Stimulated activated CD4-positive, alpha-beta T cell treated with anti-CD3 and anti-CD28 coated beads, Interleukin-1b, Interleukin-23, amount 100 ng/mL, for 48 hours (primary cell): ENCODE data around the gene LRRC37A2.
"Not testable (repeated sequence)": the region's sequence is repeated elsewhere in the genome, so short reads cannot be mapped to it uniquely, and the experiment has no call there.

Experiments used
- DNase-seq: peaks from one replicate; pipeline ENCODE4 v3.0.0-alpha.2; 2020

The LRRC37A2 gene

DNA sequence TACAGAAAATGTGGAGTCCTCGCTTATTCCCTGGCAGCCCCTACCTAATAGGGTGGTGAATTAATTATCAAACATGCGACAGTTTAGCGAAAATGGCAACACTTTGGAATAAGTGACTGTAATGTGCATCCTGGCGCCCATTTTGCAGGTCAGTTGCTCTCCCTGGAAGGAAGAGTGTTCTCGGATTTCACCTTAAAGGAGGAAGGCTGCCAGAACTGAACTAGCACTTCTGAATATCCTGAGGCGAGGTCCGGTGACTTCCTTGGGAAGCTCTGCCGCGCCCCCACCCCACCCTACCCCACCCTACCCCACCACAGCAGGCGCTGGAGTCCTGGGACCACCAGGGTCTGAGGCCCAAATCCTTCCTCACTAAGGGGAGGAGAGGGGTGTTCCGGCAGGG lies at the start of gene LRRC37A2:
LRRC37A2 (plus strand) TSS at position 301 of the 400 bp plus-strand sequence. CDS start 245 bp downstream, outside the sequence.
- not testable (repeated sequence) for DNase-seq

DNA sequence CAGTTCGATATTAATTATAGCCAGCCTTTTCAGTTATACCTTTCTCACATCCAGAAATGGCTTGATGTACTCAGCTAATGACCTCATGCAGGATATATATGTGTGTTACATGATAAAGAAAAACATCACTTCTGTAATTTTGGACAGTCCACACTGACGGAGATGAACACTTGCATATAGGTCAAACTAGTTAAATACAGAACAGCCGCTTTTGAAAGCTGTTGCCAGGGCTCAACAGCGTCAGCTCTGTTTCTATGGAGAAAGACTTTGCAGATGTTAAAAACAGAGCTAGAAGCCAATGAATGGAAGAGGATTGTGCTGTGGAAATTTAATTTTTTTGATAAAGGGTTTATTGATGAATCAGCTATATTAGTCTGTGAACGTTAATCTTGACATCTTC lies 44.6 kb upstream of the LRRC37A2 start:
- DNase-seq, result not testable (repeated sequence)

GRCh38 chr17:46474489-46474888 lies 37.8 kb upstream of the LRRC37A2 start:
- DNase-seq, result not testable (repeated sequence)

GRCh38 chr17:46475583-46475982 lies 36.7 kb upstream of the LRRC37A2 start:
- not testable (repeated sequence) for DNase-seq

DNA sequence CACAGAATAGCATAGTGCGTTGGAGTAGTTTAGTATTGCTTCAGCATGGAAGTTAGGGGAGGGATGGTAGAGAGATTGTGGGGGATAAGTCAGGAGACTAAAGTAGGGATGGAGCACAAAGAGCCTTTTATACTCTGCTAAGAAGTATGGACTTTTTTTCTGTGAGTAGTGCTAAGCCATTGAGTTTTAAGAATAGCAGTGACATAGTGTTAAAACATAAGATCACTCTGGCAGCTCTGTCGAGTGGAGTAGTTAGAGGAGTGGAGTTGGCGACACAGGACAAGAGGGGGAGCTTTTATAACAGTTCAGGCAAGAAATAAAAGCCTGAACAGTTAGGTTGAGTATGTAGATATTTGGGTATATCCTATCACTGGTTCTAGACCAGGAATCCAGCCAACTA lies 33.4 kb upstream of the LRRC37A2 start:
- not testable (repeated sequence) for DNase-seq

DNA sequence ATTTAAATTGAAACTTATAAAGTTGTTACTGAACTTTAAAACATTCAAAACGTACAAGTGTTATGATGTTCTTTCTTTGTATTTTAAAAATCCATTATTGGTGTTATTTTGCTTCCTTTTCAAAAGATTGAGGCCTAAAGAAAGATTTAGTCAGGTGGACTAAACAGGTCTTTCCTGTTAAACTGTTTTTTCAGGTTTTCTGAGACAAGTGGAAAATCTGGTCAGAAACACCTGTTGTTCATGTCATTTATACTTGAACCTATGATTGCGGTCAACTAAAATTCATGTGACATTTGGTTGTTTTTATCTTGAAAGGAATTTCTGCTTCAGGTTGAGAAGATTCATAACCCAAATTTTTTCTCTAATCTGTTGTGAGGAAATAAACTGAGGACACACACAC lies 31.0 kb upstream of the LRRC37A2 start:
- DNase-seq, result not testable (repeated sequence)

- DNase-seq, result not testable (repeated sequence)
These were observed 20.2 kb upstream of the LRRC37A2 start for GRCh38 chr17:46492021-46492420.

- DNase-seq, result not testable (repeated sequence)
These were observed 12.7 kb upstream of the LRRC37A2 start for GRCh38 chr17:46499437-46500139.

- DNase-seq, result not testable (repeated sequence)
These were observed 6.4 kb upstream of the LRRC37A2 start for GRCh38 chr17:46505896-46506295.

- not testable (repeated sequence) for DNase-seq
These were observed 22.4 kb downstream of the LRRC37A2 start for GRCh38 chr17:46534716-46535115.

DNA sequence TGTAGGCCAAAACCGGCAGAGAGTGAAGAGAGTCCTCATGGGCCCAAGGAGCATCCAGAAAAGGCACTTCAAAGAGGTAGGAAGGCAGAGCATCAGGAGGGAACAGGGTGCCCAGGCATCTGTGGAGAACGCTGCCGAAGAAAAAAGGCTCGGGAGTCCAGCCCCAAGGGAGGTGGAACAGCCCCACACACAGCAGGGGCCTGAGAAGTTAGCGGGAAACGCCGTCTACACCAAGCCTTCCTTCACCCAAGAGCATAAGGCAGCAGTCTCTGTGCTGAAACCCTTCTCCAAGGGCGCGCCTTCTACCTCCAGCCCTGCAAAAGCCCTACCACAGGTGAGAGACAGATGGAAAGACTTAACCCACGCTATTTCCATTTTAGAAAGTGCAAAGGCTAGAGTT lies 36.3 kb downstream of the LRRC37A2 start:
- not testable (repeated sequence) for DNase-seq

DNA sequence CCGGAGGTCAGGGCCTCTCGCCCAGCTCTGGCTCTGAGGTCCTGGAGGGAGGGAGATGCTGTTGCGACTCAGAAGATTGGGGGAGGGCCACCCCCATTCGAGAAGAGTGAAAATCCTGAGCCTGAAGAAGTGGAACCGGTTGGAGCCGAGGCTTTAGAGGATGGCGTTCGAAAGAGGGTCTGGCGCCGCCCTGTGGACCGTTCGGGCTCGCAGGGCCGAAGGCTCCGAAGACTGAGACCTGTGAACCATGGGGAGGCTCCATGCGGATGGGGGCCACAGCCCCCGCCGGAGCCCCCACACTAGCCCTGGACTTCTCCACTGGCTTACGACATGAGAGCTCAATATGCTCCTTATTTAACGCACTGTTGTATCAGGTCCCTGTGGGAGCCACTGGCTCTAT lies 46.9 kb downstream of the LRRC37A2 start:
- DNase-seq, result not testable (repeated sequence)

DNA sequence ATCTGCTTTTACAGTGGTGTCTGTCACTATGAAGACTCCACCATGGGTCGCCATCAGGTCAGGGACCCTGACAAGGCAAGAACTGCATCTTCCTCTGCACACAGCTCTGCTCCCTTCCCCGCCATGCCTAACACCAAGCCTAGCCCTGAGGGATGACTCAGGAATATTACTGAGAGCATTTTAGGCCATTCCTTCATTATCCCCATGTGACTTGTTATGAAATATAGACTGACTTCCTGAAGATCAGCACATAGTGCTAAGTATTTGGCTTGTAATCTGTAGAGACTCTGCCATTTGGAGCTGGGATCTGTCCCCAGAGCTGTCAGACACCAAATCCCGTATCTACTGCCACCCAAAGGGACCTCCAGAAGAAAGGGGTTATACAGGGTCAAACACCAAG lies 47.8 kb downstream of the LRRC37A2 start:
- DNase-seq, result not testable (repeated sequence)

GRCh38 chr17:46566284-46566683 lies 54.0 kb downstream of the LRRC37A2 start:
- not testable (repeated sequence) for DNase-seq

DNA sequence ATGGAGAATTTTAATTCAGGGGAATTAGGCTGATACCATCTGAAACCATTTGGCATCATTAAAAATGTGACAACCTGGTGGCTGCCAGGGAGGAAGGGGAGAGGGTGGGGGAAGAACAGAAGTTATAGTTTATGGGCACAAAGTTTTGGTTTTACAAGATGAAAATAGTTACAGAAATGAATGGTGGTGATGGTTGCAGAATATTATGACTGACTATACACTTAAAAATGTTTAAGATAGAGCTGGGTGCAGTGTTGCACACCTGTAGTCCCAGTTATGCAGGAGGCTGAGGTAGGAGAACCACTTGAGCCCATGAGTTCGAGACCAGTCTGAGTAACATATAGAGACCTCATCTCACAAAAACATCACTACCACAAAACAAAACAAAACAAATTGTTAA lies 54.7 kb downstream of the LRRC37A2 start:
- not testable (repeated sequence) for DNase-seq

DNA sequence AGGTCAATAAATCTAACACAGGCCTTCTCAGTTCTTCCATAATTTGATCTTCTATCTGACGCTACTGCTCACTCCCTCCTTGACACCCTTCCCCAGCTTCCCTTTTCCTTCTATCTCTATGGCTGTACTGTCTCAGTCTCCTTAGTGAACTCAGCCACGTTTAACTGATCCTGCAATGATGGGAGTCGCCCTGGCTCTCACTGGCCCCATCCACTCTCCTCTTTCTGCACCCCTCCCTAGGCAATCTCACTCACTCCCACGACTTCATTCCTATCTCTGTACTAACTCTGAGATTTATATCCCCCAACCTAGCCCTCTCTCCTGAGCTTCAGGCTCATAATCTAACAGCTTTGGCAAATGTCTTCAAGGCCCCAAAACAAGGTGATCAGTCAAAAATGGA lies 59.5 kb downstream of the LRRC37A2 start:
- not testable (repeated sequence) for DNase-seq

DNA sequence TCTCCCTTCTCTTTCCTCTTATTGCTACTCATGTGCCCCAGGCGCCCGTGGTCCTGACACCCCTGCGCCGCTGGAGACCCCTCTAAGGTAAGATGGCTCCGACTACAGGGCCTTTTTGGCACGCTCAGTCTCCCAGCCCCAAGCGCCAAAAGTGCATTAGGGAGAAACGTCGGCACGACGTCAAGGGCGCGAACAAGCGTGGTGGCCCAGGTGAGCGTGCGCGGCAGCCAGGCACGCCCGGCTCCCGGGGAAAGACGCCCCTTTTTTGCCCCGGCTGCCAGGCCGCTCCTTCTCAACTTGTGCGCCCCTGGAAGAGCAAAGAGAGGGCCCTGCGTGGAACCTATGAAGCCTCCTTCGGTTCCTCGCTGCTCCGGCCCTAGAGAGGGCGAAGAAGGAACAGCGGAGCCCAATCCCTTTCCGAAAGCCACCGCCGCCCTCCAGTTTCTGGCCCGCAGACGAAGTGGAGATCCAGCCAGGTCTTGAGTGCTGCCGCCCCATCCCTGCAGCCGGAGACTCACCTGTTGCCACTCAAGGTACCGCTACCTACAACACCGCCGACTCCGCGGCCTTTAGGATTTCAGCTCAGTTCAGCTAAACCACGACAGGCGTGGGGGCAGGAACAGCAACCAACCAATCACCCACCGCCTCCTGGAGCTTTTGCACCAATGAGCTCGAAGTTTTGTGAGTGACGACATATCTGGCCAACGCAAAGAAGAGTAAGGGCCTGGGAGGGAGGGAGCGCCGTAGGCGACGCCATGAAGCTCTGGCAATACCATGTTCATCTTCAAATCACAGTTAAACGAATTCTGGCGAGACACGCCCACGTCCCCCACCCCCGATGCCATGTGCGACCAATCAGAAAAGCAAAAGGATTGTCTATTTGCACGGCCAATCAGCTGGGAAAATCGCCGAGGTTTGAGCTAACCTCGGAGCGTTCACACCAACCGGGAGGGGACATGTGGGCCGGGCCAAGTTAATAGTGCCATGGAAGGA lies 67.1 kb downstream of the LRRC37A2 start, which contains the start of gene ARL17A:
ARL17A (minus strand) TSS at position 609 of the 993 bp plus-strand sequence. CDS start 3,369 bp downstream, outside the sequence.
- DNase-seq, result peak; percentile 84

DNA sequence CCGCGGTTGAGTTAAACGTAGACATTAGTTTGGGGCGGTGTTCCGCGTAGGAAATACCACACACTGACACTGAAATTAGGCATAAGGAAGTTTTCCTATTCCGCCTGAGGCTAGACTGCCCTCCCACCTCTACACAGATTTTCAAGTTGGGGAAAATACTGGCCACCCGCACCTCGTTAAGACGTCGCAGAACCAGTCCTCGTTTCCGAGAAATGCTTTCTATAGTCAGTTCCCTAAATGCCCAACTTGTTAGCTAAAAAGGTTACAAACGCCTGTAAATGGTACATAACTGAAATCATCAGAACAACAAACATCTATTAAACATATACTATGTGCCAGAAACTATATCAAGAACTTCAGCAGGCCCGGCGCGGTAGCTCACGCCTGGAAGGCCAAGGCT lies 67.8 kb downstream of the LRRC37A2 start:
- not testable (repeated sequence) for DNase-seq

DNA sequence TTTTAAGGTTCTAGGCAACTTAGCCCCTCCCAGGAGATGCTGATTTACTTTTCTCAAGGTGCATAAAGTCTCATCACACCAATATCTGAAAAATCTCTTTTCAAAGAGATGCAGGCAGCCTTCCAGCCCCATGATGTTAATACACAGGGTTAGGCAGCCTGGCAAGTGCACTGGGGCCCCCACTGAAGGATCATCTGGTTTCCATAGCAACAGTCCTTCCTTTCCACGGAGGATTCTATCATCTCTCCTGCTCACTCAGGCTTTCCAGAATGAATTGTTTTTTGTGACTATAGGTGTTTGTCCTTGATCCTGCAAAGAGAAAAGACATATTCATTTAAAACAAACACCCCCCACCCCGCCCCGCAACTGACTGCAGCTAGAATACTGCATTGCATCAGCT lies 73.2 kb downstream of the LRRC37A2 start:
- DNase-seq, result not testable (repeated sequence)

DNA sequence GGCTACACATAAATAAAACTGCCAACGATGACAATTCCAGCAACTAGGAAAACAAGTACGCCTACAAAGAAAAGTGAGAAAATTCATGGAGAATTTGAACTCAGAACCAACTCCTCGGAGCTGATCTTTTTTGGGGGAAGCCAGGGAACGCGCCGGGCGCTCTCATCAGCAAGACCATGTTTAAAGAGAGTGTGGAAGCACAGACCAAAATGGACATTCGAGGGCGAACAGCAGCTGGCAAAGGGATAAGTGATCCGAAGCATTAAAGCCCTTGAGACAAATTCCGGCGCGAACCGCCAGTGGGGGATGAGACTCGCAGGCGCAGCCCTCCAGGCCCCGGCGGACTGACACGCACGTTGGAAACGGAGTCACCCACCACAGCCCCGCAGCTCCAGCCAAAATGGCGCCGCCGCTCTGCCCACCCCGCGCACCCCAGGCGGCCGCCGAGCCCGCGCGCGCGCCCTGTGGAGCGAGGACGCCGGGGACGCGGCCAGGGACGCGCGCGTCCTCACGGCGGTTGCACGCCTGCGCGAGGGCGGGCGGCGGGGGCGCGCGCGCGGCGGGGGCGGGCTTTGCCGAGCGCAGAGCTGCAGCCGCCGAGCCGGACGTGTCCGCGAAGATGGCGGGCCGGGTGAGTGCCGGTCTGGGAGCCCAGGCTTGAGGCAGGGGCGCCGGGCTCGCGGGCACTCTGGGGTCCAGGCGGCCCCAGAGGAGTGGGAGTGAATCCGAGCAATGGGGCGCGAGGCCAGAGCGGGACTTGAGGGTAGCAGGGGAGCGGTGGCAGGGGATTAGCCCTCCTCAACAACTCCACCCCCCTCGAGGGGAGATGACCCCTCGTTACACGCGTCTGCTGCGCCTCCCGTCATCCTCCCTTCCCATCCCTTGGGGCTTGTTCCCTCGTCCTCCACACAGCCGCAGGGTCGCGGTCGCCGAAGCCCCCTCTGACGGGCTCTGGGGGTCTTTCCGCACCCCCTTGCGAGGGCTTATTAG lies 78.2 kb downstream of the LRRC37A2 start, which contains the start of gene NSF:
NSF (plus strand) TSS at position 513 of the 990 bp plus-strand sequence; CDS start at position 620, 107 bp downstream.
- not testable (repeated sequence) for DNase-seq

- DNase-seq, result not testable (repeated sequence)
These were observed 79.1 kb downstream of the LRRC37A2 start for GRCh38 chr17:46591332-46591731.
